ENCODE measurements around the gene TMEM150B.

DNA sequence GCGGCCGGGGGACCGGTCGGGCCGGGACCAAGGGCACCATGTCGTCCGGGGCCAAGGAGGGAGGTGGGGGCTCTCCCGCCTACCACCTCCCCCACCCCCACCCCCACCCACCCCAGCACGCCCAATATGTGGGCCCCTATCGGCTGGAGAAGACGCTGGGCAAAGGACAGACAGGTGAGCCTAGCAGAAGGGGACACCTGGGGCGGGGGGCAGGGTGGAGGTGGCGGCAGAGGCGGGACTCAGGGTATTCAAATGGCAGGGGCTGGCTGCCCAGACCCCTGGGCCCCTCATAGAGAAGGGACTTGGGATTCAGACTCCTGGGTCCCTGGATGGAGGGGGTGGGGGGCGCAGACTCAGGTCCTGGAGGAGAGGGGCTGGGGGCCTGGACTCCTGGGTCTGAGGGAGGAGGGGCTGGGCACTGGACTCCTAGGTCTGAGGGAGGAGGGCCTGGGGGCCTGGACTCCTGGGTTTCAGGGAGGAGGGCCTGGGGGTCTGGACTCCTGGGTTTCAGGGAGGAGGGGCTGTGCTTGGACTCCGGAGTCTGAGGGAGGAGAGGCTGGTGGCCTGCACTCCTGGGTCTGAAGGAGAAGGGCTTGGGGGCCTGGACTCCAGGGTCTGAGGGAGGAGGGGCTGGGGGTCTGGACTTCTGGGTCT is 40.6 kb downstream of the TMEM150B start:
- no peak for TF ChIP-seq MXI1 (IDR thresholded peaks at IDR 0.05; ENCODE audit: borderline replicate concordance, low read depth, low read length)
- no peak for TF ChIP-seq CEBPB (IDR thresholded peaks at IDR 0.05; ENCODE audit: low read depth, low read length)
- TF ChIP-seq, protein P1, sequence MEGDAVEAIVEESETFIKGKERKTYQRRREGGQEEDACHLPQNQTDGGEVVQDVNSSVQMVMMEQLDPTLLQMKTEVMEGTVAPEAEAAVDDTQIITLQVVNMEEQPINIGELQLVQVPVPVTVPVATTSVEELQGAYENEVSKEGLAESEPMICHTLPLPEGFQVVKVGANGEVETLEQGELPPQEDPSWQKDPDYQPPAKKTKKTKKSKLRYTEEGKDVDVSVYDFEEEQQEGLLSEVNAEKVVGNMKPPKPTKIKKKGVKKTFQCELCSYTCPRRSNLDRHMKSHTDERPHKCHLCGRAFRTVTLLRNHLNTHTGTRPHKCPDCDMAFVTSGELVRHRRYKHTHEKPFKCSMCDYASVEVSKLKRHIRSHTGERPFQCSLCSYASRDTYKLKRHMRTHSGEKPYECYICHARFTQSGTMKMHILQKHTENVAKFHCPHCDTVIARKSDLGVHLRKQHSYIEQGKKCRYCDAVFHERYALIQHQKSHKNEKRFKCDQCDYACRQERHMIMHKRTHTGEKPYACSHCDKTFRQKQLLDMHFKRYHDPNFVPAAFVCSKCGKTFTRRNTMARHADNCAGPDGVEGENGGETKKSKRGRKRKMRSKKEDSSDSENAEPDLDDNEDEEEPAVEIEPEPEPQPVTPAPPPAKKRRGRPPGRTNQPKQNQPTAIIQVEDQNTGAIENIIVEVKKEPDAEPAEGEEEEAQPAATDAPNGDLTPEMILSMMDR (conservative IDR thresholded peaks at IDR 0.05; ENCODE audit: low read depth, low read length) = no peak
- no peak for TF ChIP-seq POLR2A (IDR thresholded peaks at IDR 0.05; ENCODE audit: low read depth, low read length)
- TF ChIP-seq RAD21 (IDR thresholded peaks at IDR 0.05; ENCODE audit: low read length) = no peak
- no peak for TF ChIP-seq BHLHE40 (IDR thresholded peaks at IDR 0.05; ENCODE audit: low read depth, low read length)
- TF ChIP-seq ELK1 (IDR thresholded peaks at IDR 0.05; ENCODE audit: borderline replicate concordance, low read depth, low read length) = no peak
- no peak for TF ChIP-seq USF2 (IDR thresholded peaks at IDR 0.05; ENCODE audit: low read depth, low read length)

Data from IMR-90 (cell line).